ENCODE measurements around the gene NDUFA5.
A peak's percentile ranks its signal among the peaks of the same experiment; 100 is the strongest.
"Not testable (repeated sequence)": the region's sequence is repeated elsewhere in the genome, so short reads cannot be mapped to it uniquely, and the experiment has no call there.

The NDUFA5 gene

GRCh38 chr7:123557016-123557397 is 611 bp downstream of the NDUFA5 start:
- no peak for DNase-seq (ENCODE audit: low read depth)

GRCh38 chr7:123555484-123555883 is 2.1 kb downstream of the NDUFA5 start:
- no peak for DNase-seq (ENCODE audit: low read depth)

- no peak for DNase-seq (ENCODE audit: low read depth)
Measured at GRCh38 chr7:123553159-123553558, 4.5 kb downstream of the NDUFA5 start.

GRCh38 chr7:123552641-123553040 is 5.0 kb downstream of the NDUFA5 start:
- DNase-seq (ENCODE audit: low read depth): no peak

GRCh38 chr7:123552134-123552533 is 5.5 kb downstream of the NDUFA5 start:
- not testable (repeated sequence) for DNase-seq (ENCODE audit: low read depth)

GRCh38 chr7:123548406-123548805 is 9.2 kb downstream of the NDUFA5 start:
- DNase-seq (ENCODE audit: low read depth): no peak

- no peak for DNase-seq (ENCODE audit: low read depth)
Measured at GRCh38 chr7:123539871-123540270, 17.7 kb downstream of the NDUFA5 start.

GRCh38 chr7:123538897-123539296 is 18.7 kb downstream of the NDUFA5 start:
- no peak for DNase-seq (ENCODE audit: low read depth)

- DNase-seq (ENCODE audit: low read depth): no peak
Measured at GRCh38 chr7:123538189-123538714, 19.4 kb downstream of the NDUFA5 start.

- no peak for DNase-seq (ENCODE audit: low read depth)
Measured at GRCh38 chr7:123537026-123537642, 20.5 kb downstream of the NDUFA5 start.

- DNase-seq (ENCODE audit: low read depth): no peak
Measured at GRCh38 chr7:123535517-123535916, 22.1 kb downstream of the NDUFA5 start.

GRCh38 chr7:123534383-123535260 is 23.0 kb downstream of the NDUFA5 start, which contains the start of gene IQUB:
IQUB (minus strand) TSS chr7:123534595; CDS start chr7:123512340, 22,255 bp downstream.
- peak; percentile 94 for DNase-seq (ENCODE audit: low read depth)

GRCh38 chr7:123533929-123534382 is 23.7 kb downstream of the NDUFA5 start:
- DNase-seq (ENCODE audit: low read depth): no peak

GRCh38 chr7:123533553-123533917 is 24.1 kb downstream of the NDUFA5 start:
- DNase-seq (ENCODE audit: low read depth): no peak

GRCh38 chr7:123532788-123533552 is 24.6 kb downstream of the NDUFA5 start:
- DNase-seq (ENCODE audit: low read depth): not testable (repeated sequence)

GRCh38 chr7:123532343-123532742 is 25.3 kb downstream of the NDUFA5 start:
- not testable (repeated sequence) for DNase-seq (ENCODE audit: low read depth)

GRCh38 chr7:123530035-123530591 is 27.5 kb downstream of the NDUFA5 start:
- DNase-seq (ENCODE audit: low read depth): not testable (repeated sequence)

- DNase-seq (ENCODE audit: low read depth): no peak
Measured at GRCh38 chr7:123528265-123528664, 29.4 kb downstream of the NDUFA5 start.

GRCh38 chr7:123527712-123528225 is 29.8 kb downstream of the NDUFA5 start:
- not testable (repeated sequence) for DNase-seq (ENCODE audit: low read depth)

GRCh38 chr7:123526533-123526932 is 31.1 kb downstream of the NDUFA5 start:
- not testable (repeated sequence) for DNase-seq (ENCODE audit: low read depth)

- DNase-seq (ENCODE audit: low read depth): no peak
Measured at GRCh38 chr7:123522066-123522465, 35.6 kb downstream of the NDUFA5 start.

- DNase-seq (ENCODE audit: low read depth): no peak
Measured at GRCh38 chr7:123505221-123505620, 52.4 kb downstream of the NDUFA5 start.
